GM19023 (cell line): ENCODE results near the gene GNAQ.

Experiments used
- ATAC-seq: cut with Tn5 transposase; IDR thresholded peaks from one replicate; pipeline ENCODE4 v1.9.1; 2021; ENCODE audit warnings: mild to moderate bottlenecking, moderate library complexity; ENCODE audit not compliant: unreplicated experiment

Gene GNAQ

GRCh38 chr9:77827104-77827784 lies 204.4 kb downstream of the GNAQ start:
- ATAC-seq, result no peak

- no peak for ATAC-seq
Observed at GRCh38 chr9:77826621-77827020, 205.0 kb downstream of the GNAQ start.

GRCh38 chr9:77826116-77826515 lies 205.5 kb downstream of the GNAQ start:
- ATAC-seq, result no peak

GRCh38 chr9:77825361-77825760 lies 206.2 kb downstream of the GNAQ start:
- no peak for ATAC-seq

- ATAC-seq, result no peak
Observed at GRCh38 chr9:77820293-77820954, 211.2 kb downstream of the GNAQ start.

GRCh38 chr9:77819657-77820056 lies 212.0 kb downstream of the GNAQ start:
- ATAC-seq, result no peak

- ATAC-seq, result no peak
Observed at GRCh38 chr9:77817590-77818311, 213.9 kb downstream of the GNAQ start.

GRCh38 chr9:77816641-77817341 lies 214.8 kb downstream of the GNAQ start:
- no peak for ATAC-seq

GRCh38 chr9:77815260-77815659 lies 216.4 kb downstream of the GNAQ start:
- ATAC-seq, result no peak

- ATAC-seq, result no peak
Observed at GRCh38 chr9:77811832-77812231, 219.8 kb downstream of the GNAQ start.

GRCh38 chr9:77810637-77811119 lies 220.9 kb downstream of the GNAQ start:
- ATAC-seq, result no peak

GRCh38 chr9:77810047-77810446 lies 221.6 kb downstream of the GNAQ start:
- no peak for ATAC-seq

GRCh38 chr9:77809552-77809951 lies 222.1 kb downstream of the GNAQ start:
- no peak for ATAC-seq

- no peak for ATAC-seq
Observed at GRCh38 chr9:77808751-77809081, 222.9 kb downstream of the GNAQ start.

- no peak for ATAC-seq
Observed at GRCh38 chr9:77807846-77808750, 223.5 kb downstream of the GNAQ start.

GRCh38 chr9:77807281-77807683 lies 224.3 kb downstream of the GNAQ start:
- no peak for ATAC-seq

GRCh38 chr9:77806741-77807140 lies 224.9 kb downstream of the GNAQ start:
- ATAC-seq, result no peak

- ATAC-seq, result no peak
Observed at GRCh38 chr9:77805810-77806209, 225.8 kb downstream of the GNAQ start.

GRCh38 chr9:77803423-77803822 lies 228.2 kb downstream of the GNAQ start:
- ATAC-seq, result no peak

GRCh38 chr9:77802515-77803293 lies 228.9 kb downstream of the GNAQ start:
- ATAC-seq, result no peak
